ENCODE data around the gene PARD3B.

DNA sequence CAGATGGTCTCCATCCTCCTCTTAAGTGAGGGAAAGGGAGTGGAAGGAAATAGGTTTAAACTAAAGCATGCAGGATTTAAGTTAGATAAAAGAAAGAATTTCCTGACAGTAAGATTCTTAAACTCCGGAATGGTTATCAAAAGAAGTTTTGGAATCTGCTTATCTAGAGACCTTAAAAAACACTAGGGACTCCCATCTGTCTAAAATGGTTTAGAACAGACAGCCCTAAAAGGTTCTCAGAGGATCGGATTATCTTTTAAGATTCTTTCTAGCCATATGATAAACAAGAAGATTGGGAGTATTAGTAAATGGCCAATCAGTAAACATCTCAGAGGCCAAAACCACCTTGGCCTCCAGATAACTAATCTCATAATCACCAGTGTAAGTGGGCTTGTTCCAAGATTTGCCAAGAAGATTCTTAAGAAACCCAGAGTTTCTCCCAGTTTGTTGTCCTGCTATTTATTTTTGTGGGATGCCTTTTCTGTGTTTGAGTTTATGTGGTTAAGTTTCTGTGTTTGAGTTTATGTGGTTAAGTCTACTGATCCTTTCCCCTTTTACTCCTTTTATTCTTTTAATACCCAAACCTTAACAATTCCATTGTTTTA, 822.2 kb downstream of the PARD3B start:
- TF ChIP-seq, protein P1, sequence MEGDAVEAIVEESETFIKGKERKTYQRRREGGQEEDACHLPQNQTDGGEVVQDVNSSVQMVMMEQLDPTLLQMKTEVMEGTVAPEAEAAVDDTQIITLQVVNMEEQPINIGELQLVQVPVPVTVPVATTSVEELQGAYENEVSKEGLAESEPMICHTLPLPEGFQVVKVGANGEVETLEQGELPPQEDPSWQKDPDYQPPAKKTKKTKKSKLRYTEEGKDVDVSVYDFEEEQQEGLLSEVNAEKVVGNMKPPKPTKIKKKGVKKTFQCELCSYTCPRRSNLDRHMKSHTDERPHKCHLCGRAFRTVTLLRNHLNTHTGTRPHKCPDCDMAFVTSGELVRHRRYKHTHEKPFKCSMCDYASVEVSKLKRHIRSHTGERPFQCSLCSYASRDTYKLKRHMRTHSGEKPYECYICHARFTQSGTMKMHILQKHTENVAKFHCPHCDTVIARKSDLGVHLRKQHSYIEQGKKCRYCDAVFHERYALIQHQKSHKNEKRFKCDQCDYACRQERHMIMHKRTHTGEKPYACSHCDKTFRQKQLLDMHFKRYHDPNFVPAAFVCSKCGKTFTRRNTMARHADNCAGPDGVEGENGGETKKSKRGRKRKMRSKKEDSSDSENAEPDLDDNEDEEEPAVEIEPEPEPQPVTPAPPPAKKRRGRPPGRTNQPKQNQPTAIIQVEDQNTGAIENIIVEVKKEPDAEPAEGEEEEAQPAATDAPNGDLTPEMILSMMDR (IDR thresholded peaks at IDR 0.05) = no peak
- TF ChIP-seq POLR2A (IDR thresholded peaks at IDR 0.05) = no peak
